Adrenal gland (tissue), 5 donors: ENCODE data around the gene PYCR2.

Experiments used
- CTCF ChIP-seq, 6 experiments: fragments of 450-650 bp in 4 of 6; fragments of 200-600 bp in 2 of 6; sonication (generic) in 1 of 6; IDR thresholded peaks; 1 replicate in 5 of 6; 2 replicates in 1 of 6; pipeline versions ENCODE4 v1.5.1 to v1.8.0; 2016 to 2021; ENCODE audit warnings: antibody characterized with exemption in 6 of 6, mild to moderate bottlenecking in 2 of 6, moderate library complexity in 1 of 6
- POLR2A ChIP-seq, 2 donors: fragments of 450-650 bp; IDR thresholded peaks; one replicate each; pipeline ENCODE4 v1.6.1; 2017; ENCODE audit warnings: antibody characterized with exemption in 2 of 2, mild to moderate bottlenecking in 2 of 2, moderate library complexity in 1 of 2
- donor health status: DM: no; HTN: no; CAD: no.

DNA sequence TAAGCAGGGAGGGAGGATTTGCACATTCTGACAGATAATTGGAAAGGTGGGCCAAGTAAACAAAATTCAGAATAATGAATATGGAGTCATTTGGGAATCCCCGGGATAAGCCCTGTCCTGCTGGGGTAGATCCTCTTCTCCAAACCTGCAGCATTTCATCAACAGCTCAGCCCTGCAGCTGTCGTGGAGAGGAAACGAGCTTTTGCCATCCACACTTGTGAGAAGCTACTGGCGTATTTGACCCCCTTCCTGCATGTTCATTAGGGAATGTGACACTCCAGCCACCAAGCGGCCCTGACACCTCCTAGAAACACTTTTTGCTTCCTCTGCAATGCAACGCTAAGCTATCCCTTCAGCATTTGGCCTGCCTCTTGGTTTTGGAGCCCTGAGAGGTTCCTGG is 25.0 kb upstream of the PYCR2 start:
- TF ChIP-seq CTCF (IDR thresholded peaks at IDR 0.05) (no peak), POLR2A (IDR thresholded peaks at IDR 0.05) (no peak)
